AG04449 (cell line): ENCODE measurements around the gene HOMER2.

Experiments used
- CTCF ChIA-PET: fragments of 350-600 bp; formaldehyde crosslinking; extraction: SDS; loops from one replicate; lab custom pipeline; 2021; ENCODE audit warnings: antibody characterized with exemption; lab: Yijun Ruan, JAX
- POLR2A ChIA-PET: fragments of 400-600, 350-600 bp; formaldehyde crosslinking; extraction: SDS; loops from one replicate; lab custom pipeline; 2020; ENCODE audit warnings: antibody characterized with exemption, inconsistent platforms; lab: Yijun Ruan, JAX
- DNase-seq: peaks from one replicate; pipeline ENCODE4 v3.0.0-alpha.2; 2010; ENCODE audit warnings: low read depth, low spot score
- H3K4me3 ChIP-seq: 2 replicates; pipeline ENCODE4 v1.5.1; 2011; ENCODE audit warnings: low read depth, mild to moderate bottlenecking, control low read depth, low read length
- CTCF ChIP-seq: IDR thresholded peaks from one replicate; pipeline ENCODE4 v1.5.1; 2011; ENCODE audit warnings: mild to moderate bottlenecking, moderate library complexity, low read length, control low read depth, inconsistent platforms; ENCODE audit not compliant: insufficient read depth; ENCODE audit errors: missing control alignments

The HOMER2 gene

GRCh38 chr15:82890995-82891390 lies 61.5 kb downstream of the HOMER2 start:
- H3K4me3 ChIP-seq: no peak overlapping the region
- DNase-seq: no peak
- ChIA-PET POLR2A (no interaction called here), CTCF (interaction anchor here (0.8 kb wide), 1 partner anchor 9 kb away, joined by 3 read pairs; no protein-coding TSS in a partner anchor)
- TF ChIP-seq CTCF: no peak

GRCh38 chr15:82890338-82890994 lies 62.1 kb downstream of the HOMER2 start:
- TF ChIP-seq CTCF: no peak
- POLR2A ChIA-PET: no interaction called here
- CTCF ChIA-PET: interaction anchor here (0.7 to 0.8 kb wide), 2 partner anchors 8 to 12 kb away, joined by 3 read pairs; no protein-coding TSS in a partner anchor

GRCh38 chr15:82882273-82882928 lies 70.1 kb downstream of the HOMER2 start:
- DNase-seq: no peak
- POLR2A ChIA-PET: no interaction called here
- no peak for TF ChIP-seq CTCF
- no peak overlapping the region for H3K4me3 ChIP-seq
- CTCF ChIA-PET: interaction anchor here (0.8 kb wide), 1 partner anchor 8 kb away, joined by 3 read pairs; no protein-coding TSS in a partner anchor

More at GRCh38 chr15:82890338-82890994, 62.1 kb downstream of the HOMER2 start:
- no peak for DNase-seq
- H3K4me3 ChIP-seq: no peak overlapping the region

GRCh38 chr15:82881747-82882146 lies 70.8 kb downstream of the HOMER2 start:
- no peak overlapping the region for H3K4me3 ChIP-seq
- CTCF ChIA-PET: interaction anchor here (0.8 kb wide), 1 partner anchor 9 kb away, joined by 3 read pairs; no protein-coding TSS in a partner anchor
- POLR2A ChIA-PET: no interaction called here
- no peak for TF ChIP-seq CTCF
- no peak for DNase-seq

- ChIA-PET POLR2A (no interaction called here), CTCF (no interaction called here)
- no peak overlapping the region for H3K4me3 ChIP-seq
- TF ChIP-seq CTCF: no peak
- no peak for DNase-seq
These were observed 71.8 kb downstream of the HOMER2 start for GRCh38 chr15:82880704-82881103.

GRCh38 chr15:82878325-82878724 lies 74.2 kb downstream of the HOMER2 start:
- H3K4me3 ChIP-seq: no peak overlapping the region
- ChIA-PET POLR2A (no interaction called here), CTCF (interaction anchor here (1.0 to 1.5 kb wide), 2 partner anchors 10 to 12 kb away, joined by 3 to 5 read pairs; no protein-coding TSS in a partner anchor)
- TF ChIP-seq CTCF: no peak
- no peak for DNase-seq
